ENCODE results near the gene MAGEA2B.
"Not testable (repeated sequence)": the region's sequence is repeated elsewhere in the genome, so short reads cannot be mapped to it uniquely, and the experiment has no call there.

Gene MAGEA2B

GRCh38 chrX:152759544-152759943 is 45.1 kb downstream of the MAGEA2B start:
- DNase-seq: not testable (repeated sequence)

GRCh38 chrX:152761582-152761981 is 47.2 kb downstream of the MAGEA2B start:
- DNase-seq: not testable (repeated sequence)

- DNase-seq: not testable (repeated sequence)
Measured at GRCh38 chrX:152766562-152766961, 52.1 kb downstream of the MAGEA2B start.

Data from stimulated activated CD4-positive, alpha-beta T cell treated with anti-CD3 and anti-CD28 coated beads, Interleukin-15, amount 100 ng/mL, for 24 hours (primary cell).